ENCODE data around the gene NFAM1.

The NFAM1 gene

DNA sequence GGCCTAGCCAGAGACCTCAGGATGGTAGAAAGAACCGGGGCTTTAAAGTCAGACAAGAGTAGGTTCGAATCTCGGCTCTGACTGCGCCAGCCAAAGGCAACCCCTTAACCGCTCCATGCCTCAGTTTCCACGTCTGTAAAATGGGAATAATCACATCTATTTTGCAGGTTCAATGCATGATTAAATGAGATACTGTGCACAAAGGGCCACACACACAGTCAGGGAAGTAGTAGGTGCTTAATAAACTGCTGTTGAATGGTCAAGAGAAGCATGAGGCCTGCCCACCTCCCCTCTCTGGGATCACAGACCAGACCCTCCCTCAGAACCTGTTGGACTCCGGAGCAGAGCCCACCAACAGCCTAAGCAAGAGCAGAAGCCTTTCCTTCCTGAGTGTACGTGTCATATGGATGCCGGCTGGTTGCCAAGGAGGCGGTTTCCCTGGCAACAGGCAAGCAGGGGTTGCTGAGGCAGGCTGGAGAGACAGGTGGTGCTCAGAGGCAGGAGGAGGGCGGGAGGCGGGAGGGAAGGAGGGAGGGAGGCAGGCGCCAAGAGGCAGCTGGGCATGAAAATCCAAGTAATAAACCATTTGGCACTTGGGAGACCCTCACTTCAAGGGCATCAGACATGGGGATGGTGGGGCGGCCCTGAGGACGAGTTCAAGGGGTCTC lies 43.9 kb downstream of the NFAM1 start:
- Histone ChIP-seq H3K27ac (ENCODE audit: low read depth, low read length) (no peak overlapping the region), H3K9me2 (replicated peaks; ENCODE audit: control insufficient read depth, low read length) (no peaks in the 10 kb centered on the region), H3K27me3 (ENCODE audit: control insufficient read depth, low read length) (peaks cover 25% of the 10 kb centered on the region), H3K9me3 (ENCODE audit: control insufficient read depth, insufficient read depth, low read length) (no peaks in the 10 kb centered on the region), H3K4me1 (ENCODE audit: control insufficient read depth, low read length) (peaks cover 6% of the 10 kb centered on the region), H3F3A (ENCODE audit: control insufficient read depth, insufficient read depth) (no peaks in the 10 kb centered on the region), H3K36me3 (ENCODE audit: control insufficient read depth, low read length) (no peaks in the 10 kb centered on the region), H3K4me3 (ENCODE audit: low read length) (no peak overlapping the region), H3K79me2 (ENCODE audit: control insufficient read depth, low read length) (no peaks in the 10 kb centered on the region), H3K4me2 (ENCODE audit: low read length) (no peak overlapping the region), H4K20me1 (ENCODE audit: control insufficient read depth, insufficient read depth, low read depth, low read length) (no peaks in the 10 kb centered on the region)
- TF ChIP-seq, protein P1, sequence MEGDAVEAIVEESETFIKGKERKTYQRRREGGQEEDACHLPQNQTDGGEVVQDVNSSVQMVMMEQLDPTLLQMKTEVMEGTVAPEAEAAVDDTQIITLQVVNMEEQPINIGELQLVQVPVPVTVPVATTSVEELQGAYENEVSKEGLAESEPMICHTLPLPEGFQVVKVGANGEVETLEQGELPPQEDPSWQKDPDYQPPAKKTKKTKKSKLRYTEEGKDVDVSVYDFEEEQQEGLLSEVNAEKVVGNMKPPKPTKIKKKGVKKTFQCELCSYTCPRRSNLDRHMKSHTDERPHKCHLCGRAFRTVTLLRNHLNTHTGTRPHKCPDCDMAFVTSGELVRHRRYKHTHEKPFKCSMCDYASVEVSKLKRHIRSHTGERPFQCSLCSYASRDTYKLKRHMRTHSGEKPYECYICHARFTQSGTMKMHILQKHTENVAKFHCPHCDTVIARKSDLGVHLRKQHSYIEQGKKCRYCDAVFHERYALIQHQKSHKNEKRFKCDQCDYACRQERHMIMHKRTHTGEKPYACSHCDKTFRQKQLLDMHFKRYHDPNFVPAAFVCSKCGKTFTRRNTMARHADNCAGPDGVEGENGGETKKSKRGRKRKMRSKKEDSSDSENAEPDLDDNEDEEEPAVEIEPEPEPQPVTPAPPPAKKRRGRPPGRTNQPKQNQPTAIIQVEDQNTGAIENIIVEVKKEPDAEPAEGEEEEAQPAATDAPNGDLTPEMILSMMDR (IDR thresholded peaks at IDR 0.05; ENCODE audit: low read depth, low read length, poor library complexity, severe bottlenecking) = no peak

DNA sequence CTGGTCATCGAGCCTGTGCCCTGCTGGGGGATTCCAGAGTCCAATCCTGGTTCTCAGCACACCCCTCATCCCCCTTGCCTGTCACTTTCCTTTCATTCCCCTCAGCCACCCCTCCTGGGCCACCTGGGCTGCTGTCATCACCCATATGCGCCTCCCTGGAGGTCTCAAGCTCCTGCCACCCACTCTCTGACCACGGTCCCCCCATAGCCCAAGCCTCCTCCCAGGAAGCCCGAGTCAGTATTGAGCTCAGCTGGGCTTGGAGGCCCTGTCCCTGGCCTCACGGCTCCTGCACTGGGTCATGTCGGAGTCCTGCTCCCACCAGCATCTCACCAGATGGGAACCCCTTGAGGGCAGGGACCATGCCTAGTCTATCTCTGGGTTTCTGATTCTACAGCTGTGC lies 44.6 kb downstream of the NFAM1 start:
- H3K27ac ChIP-seq (ENCODE audit: low read depth, low read length) = no peak overlapping the region
- H3K4me1 ChIP-seq (ENCODE audit: control insufficient read depth, low read length) = peaks cover 6% of the 10 kb centered on the region
- H3K36me3 ChIP-seq (ENCODE audit: control insufficient read depth, low read length) = no peaks in the 10 kb centered on the region
- no peak for TF ChIP-seq EZH2phosphoT487 (IDR thresholded peaks at IDR 0.05; ENCODE audit: borderline replicate concordance, low read length)
- TF ChIP-seq, protein P1 (IDR thresholded peaks at IDR 0.05; ENCODE audit: low read depth, low read length, poor library complexity, severe bottlenecking) = no peak
- peaks cover 25% of the 10 kb centered on the region for H3K27me3 ChIP-seq (ENCODE audit: control insufficient read depth, low read length)
- no peaks in the 10 kb centered on the region for H3K9me2 ChIP-seq (replicated peaks; ENCODE audit: control insufficient read depth, low read length)
- no peaks in the 10 kb centered on the region for H3F3A ChIP-seq (ENCODE audit: control insufficient read depth, insufficient read depth)
- no peak overlapping the region for H3K4me3 ChIP-seq (ENCODE audit: low read length)
- no peaks in the 10 kb centered on the region for H3K79me2 ChIP-seq (ENCODE audit: control insufficient read depth, low read length)
- H4K20me1 ChIP-seq (ENCODE audit: control insufficient read depth, insufficient read depth, low read depth, low read length) = no peaks in the 10 kb centered on the region
- H3K9me3 ChIP-seq (ENCODE audit: control insufficient read depth, insufficient read depth, low read length) = no peaks in the 10 kb centered on the region
- no peak overlapping the region for H3K4me2 ChIP-seq (ENCODE audit: low read length)

DNA sequence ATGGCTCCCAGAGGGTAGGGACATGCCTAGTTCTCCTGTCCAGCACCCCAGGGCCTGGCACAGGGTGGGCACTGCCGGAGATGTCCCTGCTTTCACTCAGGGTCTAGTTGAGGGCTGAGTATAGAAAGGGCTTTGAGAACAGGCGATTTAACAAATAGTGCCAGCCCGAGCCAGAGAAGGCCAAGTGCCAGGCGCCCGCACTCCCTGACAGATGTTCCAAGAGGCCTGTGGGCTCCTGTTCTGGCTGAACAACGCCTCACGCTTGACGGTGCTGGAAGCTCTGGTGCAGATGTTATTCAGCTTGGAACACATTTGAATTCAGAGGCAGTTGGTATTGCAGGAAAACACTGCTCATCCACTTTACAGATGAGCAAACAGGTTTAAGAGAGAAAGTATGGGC lies 46.5 kb downstream of the NFAM1 start:
- no peak overlapping the region for H3K27ac ChIP-seq (ENCODE audit: low read depth, low read length)
- H3K36me3 ChIP-seq (ENCODE audit: control insufficient read depth, low read length) = no peaks in the 10 kb centered on the region
- H4K20me1 ChIP-seq (ENCODE audit: control insufficient read depth, insufficient read depth, low read depth, low read length) = no peaks in the 10 kb centered on the region
- H3K4me2 ChIP-seq (ENCODE audit: low read length) = no peak overlapping the region
- no peak overlapping the region for H3K4me3 ChIP-seq (ENCODE audit: low read length)
- H3F3A ChIP-seq (ENCODE audit: control insufficient read depth, insufficient read depth) = no peaks in the 10 kb centered on the region
- peaks cover 14% of the 10 kb centered on the region for H3K27me3 ChIP-seq (ENCODE audit: control insufficient read depth, low read length)
- no peaks in the 10 kb centered on the region for H3K79me2 ChIP-seq (ENCODE audit: control insufficient read depth, low read length)
- TF ChIP-seq, protein P1 (IDR thresholded peaks at IDR 0.05; ENCODE audit: low read depth, low read length, poor library complexity, severe bottlenecking) = no peak
- TF ChIP-seq EZH2phosphoT487 (IDR thresholded peaks at IDR 0.05; ENCODE audit: borderline replicate concordance, low read length) = no peak
- no peaks in the 10 kb centered on the region for H3K9me3 ChIP-seq (ENCODE audit: control insufficient read depth, insufficient read depth, low read length)
- H3K9me2 ChIP-seq (replicated peaks; ENCODE audit: control insufficient read depth, low read length) = no peaks in the 10 kb centered on the region
- peaks cover 6% of the 10 kb centered on the region for H3K4me1 ChIP-seq (ENCODE audit: control insufficient read depth, low read length)

Measured in DOHH2 (cell line).